ENCODE measurements around the gene MAP2K5. TPM values are rescaled to one million over a fixed set of nuclear protein-coding genes. Genes with fewer than 3 reads are reported as not detected.

Gene MAP2K5
- total RNA-seq, 1 experiment from 2014 or later = 15.0 TPM

DNA sequence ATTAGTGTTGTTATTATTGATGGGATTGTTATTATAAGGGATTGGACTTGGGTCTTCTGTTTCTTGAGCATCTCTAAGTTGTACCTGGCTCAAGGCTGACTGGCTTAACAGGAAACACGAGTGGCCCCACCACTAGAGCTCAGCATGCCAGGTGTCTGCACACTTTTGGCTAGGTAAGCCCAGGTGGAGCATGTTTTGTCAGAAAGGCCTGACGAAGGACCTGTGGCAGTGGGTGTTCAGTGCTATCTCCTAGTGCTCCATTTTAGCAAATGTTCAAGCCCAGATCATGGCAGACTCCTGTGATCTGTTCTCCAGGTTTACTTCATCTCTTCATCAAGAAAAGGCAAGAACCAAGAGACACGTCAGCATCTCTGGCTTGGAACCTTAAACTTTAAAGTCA lies 3.4 kb downstream of the MAP2K5 start:
- H3K9me3 Mint-ChIP-seq = no peaks in the 10 kb centered on the region
- peaks cover 4% of the 10 kb centered on the region; the same call in 1 of the 2 replicates for H3K27me3 Mint-ChIP-seq (ENCODE audit: low read depth)
- H4K20me1 ChIP-seq (ENCODE audit: control insufficient read depth, insufficient read depth, insufficient read length) = no peaks in the 10 kb centered on the region
- H4K91ac ChIP-seq (ENCODE audit: insufficient read length, low read depth, low read length) = no peak overlapping the region
- H4K8ac ChIP-seq (replicated peaks; ENCODE audit: insufficient read length, low read depth, low read length) = no peak overlapping the region
- H3K23me2 ChIP-seq (ENCODE audit: insufficient read length, low read depth, low read length, poor library complexity, severe bottlenecking) = peaks cover 10% of the 10 kb centered on the region
- no peak overlapping the region for H3K27ac Mint-ChIP-seq
- H2BK15ac ChIP-seq (ENCODE audit: low read depth, low read length) = no peak overlapping the region
- no peaks in the 10 kb centered on the region for H3K9me3 ChIP-seq (ENCODE audit: control insufficient read depth, low read depth, low read length)
- H3K4ac ChIP-seq (ENCODE audit: low read depth, low read length) = no peak overlapping the region
- no peaks in the 10 kb centered on the region for H3K27me3 ChIP-seq (ENCODE audit: insufficient read depth, low read length)
- no peak overlapping the region for H2BK120ac ChIP-seq (ENCODE audit: low read depth, low read length, poor library complexity, severe bottlenecking)
- no peak overlapping the region for H2AFZ ChIP-seq (ENCODE audit: low read length)
- H3K14ac ChIP-seq (ENCODE audit: insufficient read depth, low read length) = no peak overlapping the region
- no peak overlapping the region for H3K4me2 ChIP-seq (ENCODE audit: insufficient read depth, insufficient read length, low read length)
- no peak overlapping the region for H3K9ac ChIP-seq (ENCODE audit: extremely low read depth, insufficient read length, low read length)
- H3K36me3 Mint-ChIP-seq (ENCODE audit: insufficient read depth in 1 of 3, low read depth in 3 of 3) = peaks cover 0 to 19% (median 9%) of the 10 kb centered on the region in 3 experiments; a peak in 4 of 7 replicates
- no peak overlapping the region for H4K5ac ChIP-seq (ENCODE audit: insufficient read length, low read depth, low read length)
- no peak overlapping the region for H3T11ph ChIP-seq (ENCODE audit: low read length)
- no peaks in the 10 kb centered on the region for H3K79me2 ChIP-seq (ENCODE audit: insufficient read depth, low read length)
- WGBS (ENCODE audit: extremely low coverage, insufficient read length, low lambda C conversion rate) = no CpG with 5 or more reads among the region's 3 CpGs
- no peak for DNase-seq
- no peak overlapping the region for H3K18ac ChIP-seq (ENCODE audit: insufficient read length, low read depth, low read length)
- no peak overlapping the region for H3K27ac ChIP-seq (ENCODE audit: insufficient read length, low read depth, low read length)
- H2BK5ac ChIP-seq (ENCODE audit: insufficient read length, low read length) = no peak overlapping the region
- no peak overlapping the region for H3K23ac ChIP-seq (ENCODE audit: insufficient read length, low read depth, low read length)
- no peak overlapping the region for H2AK5ac ChIP-seq (ENCODE audit: insufficient read length, low read length)
- H2BK12ac ChIP-seq (ENCODE audit: insufficient read length, low read depth, low read length) = no peak overlapping the region
- peaks cover 36 to 37% of the 10 kb centered on the region in 2 experiments for H3K4me1 Mint-ChIP-seq
- no peaks in the 10 kb centered on the region for H3K79me1 ChIP-seq (ENCODE audit: insufficient read depth, low read depth, low read length, poor library complexity, severe bottlenecking)
- no peak overlapping the region for H2BK20ac ChIP-seq (ENCODE audit: low read depth, low read length, poor library complexity, severe bottlenecking)
- TF ChIP-seq CTCF (conservative IDR thresholded peaks at IDR 0.05) = no peak
- H3K4me1 ChIP-seq (ENCODE audit: insufficient read depth, low read length) = peaks cover 4% of the 10 kb centered on the region; the same call in 1 of the 2 replicates
- no peak overlapping the region for H3K4me3 Mint-ChIP-seq
- H3K56ac ChIP-seq (ENCODE audit: insufficient read length, low read depth, low read length) = no peak overlapping the region
